Tibial artery (tissue), 4 donors: ENCODE measurements around the gene SLC8A3.

ENCODE experiments used
- DNase-seq, 2 donors: peaks; one replicate each; pipeline ENCODE4 v3.0.0-alpha.2; 2019
- H3K27ac ChIP-seq, 2 donors: fragments of 200-600 bp; sonication (generic) in 1 of 2; 1 replicate in 1 of 2; 2 replicates in 1 of 2; pipeline ENCODE4 v1.5.1; 2018 to 2019; ENCODE audit warnings: mild to moderate bottlenecking in 1 of 2
- H3K27me3 ChIP-seq, 2 donors: fragments of 200-600 bp; sonication (generic) in 1 of 2; one replicate each; pipeline versions ENCODE4 v1.5.1 to v1.6.0; 2016 to 2019
- H3K36me3 ChIP-seq, 3 donors: fragments of 200-600 bp; sonication (generic) in 2 of 3; one replicate each; pipeline ENCODE4 v1.5.1; 2016 to 2019; ENCODE audit warnings: mild to moderate bottlenecking in 2 of 3
- H3K4me1 ChIP-seq, 4 donors: fragments of 200-600 bp; sonication (generic) in 2 of 4; 1 replicate in 3 of 4; 2 replicates in 1 of 4; pipeline ENCODE4 v1.5.1; 2016 to 2019
- H3K4me3 ChIP-seq, 2 donors: fragments of 200-600 bp; sonication (generic) in 1 of 2; 1 replicate in 1 of 2; 2 replicates in 1 of 2; pipeline ENCODE4 v1.5.1; 2018 to 2019; ENCODE audit warnings: mild to moderate bottlenecking in 2 of 2
- H3K9me3 ChIP-seq, 3 donors: fragments of 200-600 bp; sonication (generic) in 1 of 3; one replicate each; pipeline ENCODE4 v1.5.1; 2016 to 2019
- intact Hi-C: fragments of 100-400 bp; cut with DNase I; formaldehyde crosslinking; loops from one replicate; pipeline ENCODE4 v1.15.0; 2023; ENCODE audit warnings: low total_unique reads
- TF ChIP-seq, protein P1 (sequence below), 2 experiments: fragments of 200-600 bp in 1 of 2; fragments of 450-650 bp in 1 of 2; IDR thresholded peaks; one replicate each; pipeline ENCODE4 v1.5.1; 2017 to 2019; ENCODE audit warnings: antibody characterized with exemption in 2 of 2, mild to moderate bottlenecking in 1 of 2, moderate library complexity in 1 of 2

SLC8A3 gene

GRCh38 chr14:70183991-70184390, 4.8 kb downstream of the SLC8A3 start:
- peaks cover 0 to 29% of the 10 kb centered on the region in 2 donors for H3K27me3 ChIP-seq
- H3K9me3 ChIP-seq = no peaks in the 10 kb centered on the region
- no peak for DNase-seq
- intact Hi-C loops = no loop called here
- no peak overlapping the region for H3K4me3 ChIP-seq
- H3K27ac ChIP-seq = no peak overlapping the region
- TF ChIP-seq, protein P1, sequence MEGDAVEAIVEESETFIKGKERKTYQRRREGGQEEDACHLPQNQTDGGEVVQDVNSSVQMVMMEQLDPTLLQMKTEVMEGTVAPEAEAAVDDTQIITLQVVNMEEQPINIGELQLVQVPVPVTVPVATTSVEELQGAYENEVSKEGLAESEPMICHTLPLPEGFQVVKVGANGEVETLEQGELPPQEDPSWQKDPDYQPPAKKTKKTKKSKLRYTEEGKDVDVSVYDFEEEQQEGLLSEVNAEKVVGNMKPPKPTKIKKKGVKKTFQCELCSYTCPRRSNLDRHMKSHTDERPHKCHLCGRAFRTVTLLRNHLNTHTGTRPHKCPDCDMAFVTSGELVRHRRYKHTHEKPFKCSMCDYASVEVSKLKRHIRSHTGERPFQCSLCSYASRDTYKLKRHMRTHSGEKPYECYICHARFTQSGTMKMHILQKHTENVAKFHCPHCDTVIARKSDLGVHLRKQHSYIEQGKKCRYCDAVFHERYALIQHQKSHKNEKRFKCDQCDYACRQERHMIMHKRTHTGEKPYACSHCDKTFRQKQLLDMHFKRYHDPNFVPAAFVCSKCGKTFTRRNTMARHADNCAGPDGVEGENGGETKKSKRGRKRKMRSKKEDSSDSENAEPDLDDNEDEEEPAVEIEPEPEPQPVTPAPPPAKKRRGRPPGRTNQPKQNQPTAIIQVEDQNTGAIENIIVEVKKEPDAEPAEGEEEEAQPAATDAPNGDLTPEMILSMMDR (IDR thresholded peaks at IDR 0.05) = no peak
- no peaks in the 10 kb centered on the region for H3K36me3 ChIP-seq
- peaks cover 0 to 24% (median 20%) of the 10 kb centered on the region in 4 donors for H3K4me1 ChIP-seq

GRCh38 chr14:70181276-70181675, 7.5 kb downstream of the SLC8A3 start:
- no peaks in the 10 kb centered on the region for H3K4me1 ChIP-seq
- H3K36me3 ChIP-seq = no peaks in the 10 kb centered on the region
- H3K4me3 ChIP-seq = no peak overlapping the region
- H3K27ac ChIP-seq = no peak overlapping the region
- peaks cover 0 to 6% of the 10 kb centered on the region in 2 donors for H3K27me3 ChIP-seq
- DNase-seq = no peak
- no peaks in the 10 kb centered on the region for H3K9me3 ChIP-seq
- TF ChIP-seq, protein P1 (IDR thresholded peaks at IDR 0.05) = no peak
- intact Hi-C loops = no loop called here

DNA sequence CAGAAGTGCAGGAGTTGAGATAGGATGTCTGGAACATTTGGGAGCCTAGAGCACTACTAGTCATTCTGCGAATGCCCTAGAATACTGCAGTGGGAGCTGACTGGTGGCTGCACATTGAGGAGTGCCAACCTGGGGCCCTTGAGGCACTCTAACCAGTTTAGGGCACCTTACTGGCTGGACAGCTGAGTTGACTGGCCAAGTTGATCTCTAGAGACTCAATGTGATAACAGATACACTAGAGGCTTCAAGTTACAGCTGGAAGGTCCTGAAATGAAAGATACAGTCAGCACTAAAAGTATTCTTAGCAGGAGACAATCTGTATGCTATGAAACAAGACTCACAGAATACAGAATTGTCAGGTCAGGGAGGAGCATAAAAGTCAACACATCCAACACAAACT, 8.0 kb downstream of the SLC8A3 start:
- no peak for DNase-seq
- TF ChIP-seq, protein P1 (IDR thresholded peaks at IDR 0.05) = no peak
- H3K27ac ChIP-seq = no peak overlapping the region
- intact Hi-C loops = no loop called here
- no peaks in the 10 kb centered on the region for H3K9me3 ChIP-seq
- H3K36me3 ChIP-seq = no peaks in the 10 kb centered on the region
- H3K4me3 ChIP-seq = no peak overlapping the region
- H3K27me3 ChIP-seq = peaks cover 0 to 6% of the 10 kb centered on the region in 2 donors
- H3K4me1 ChIP-seq = no peaks in the 10 kb centered on the region

- H3K36me3 ChIP-seq = no peaks in the 10 kb centered on the region
- H3K27ac ChIP-seq = no peak overlapping the region
- no peak for DNase-seq
- no peaks in the 10 kb centered on the region for H3K9me3 ChIP-seq
- intact Hi-C loops = no loop called here
- TF ChIP-seq, protein P1 (IDR thresholded peaks at IDR 0.05) = no peak
- H3K4me3 ChIP-seq = no peak overlapping the region
- no peaks in the 10 kb centered on the region for H3K27me3 ChIP-seq
- H3K4me1 ChIP-seq = no peaks in the 10 kb centered on the region
Observed at GRCh38 chr14:70177081-70177800, 11.5 kb downstream of the SLC8A3 start.

GRCh38 chr14:70173569-70173968, 15.2 kb downstream of the SLC8A3 start:
- no peak overlapping the region for H3K27ac ChIP-seq
- H3K36me3 ChIP-seq = no peaks in the 10 kb centered on the region
- intact Hi-C loops = no loop called here
- no peak overlapping the region for H3K4me3 ChIP-seq
- no peak for DNase-seq
- TF ChIP-seq, protein P1 (IDR thresholded peaks at IDR 0.05) = no peak
- no peaks in the 10 kb centered on the region for H3K9me3 ChIP-seq
- no peaks in the 10 kb centered on the region for H3K27me3 ChIP-seq
- H3K4me1 ChIP-seq = no peaks in the 10 kb centered on the region
